RWPE1 (cell line): ENCODE data around the gene WNT3A.

Source experiments
- CTCF ChIA-PET: fragments of 350-600 bp; sonication (Branson Sonifier 250); formaldehyde crosslinking; extraction: SDS; loops from one replicate; lab custom pipeline; 2021; lab: Yijun Ruan, JAX
- POLR2A ChIA-PET: fragments of 400-600 bp; formaldehyde crosslinking; extraction: SDS; loops from one replicate; lab custom pipeline; 2020; ENCODE audit warnings: antibody characterized with exemption; ENCODE audit not compliant: low non-redundant PET; lab: Yijun Ruan, JAX
- DNase-seq: peaks from one replicate; pipeline ENCODE4 v3.0.0; 2012; ENCODE audit warnings: low spot score
- H3K27ac ChIP-seq: fragments of 450-650 bp; 2 replicates; pipeline ENCODE4 v1.5.1; 2017
- CTCF ChIP-seq: fragments of 450-650 bp; conservative IDR thresholded peaks from 2 replicates; pipeline ENCODE4 v1.5.1; 2017; ENCODE audit warnings: low read depth, mild to moderate bottlenecking

WNT3A gene

DNA sequence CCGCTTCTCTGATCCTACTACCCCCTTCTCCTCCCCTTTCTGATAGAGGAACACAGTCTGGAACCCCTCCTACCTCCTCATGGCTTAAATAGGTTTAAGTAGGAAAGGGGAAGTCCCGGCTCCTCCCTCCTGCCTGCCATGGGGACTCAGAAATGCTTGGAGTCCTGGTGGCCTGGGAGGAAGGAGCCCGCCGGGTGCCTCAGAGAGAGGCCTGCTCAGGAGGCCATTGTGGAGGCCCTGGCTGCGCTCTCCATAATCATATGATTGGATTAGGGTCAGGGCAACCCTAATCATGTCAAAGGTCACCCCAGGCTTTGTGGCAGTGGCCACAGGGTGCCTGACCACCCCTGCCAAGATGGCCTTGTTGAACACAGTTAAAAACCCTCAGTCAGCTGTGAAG, 29.0 kb downstream of the WNT3A start:
- DNase-seq = no peak
- no peak for TF ChIP-seq CTCF
- H3K27ac ChIP-seq = no peak overlapping the region
- ChIA-PET CTCF (no interaction called here), POLR2A (no interaction called here)

DNA sequence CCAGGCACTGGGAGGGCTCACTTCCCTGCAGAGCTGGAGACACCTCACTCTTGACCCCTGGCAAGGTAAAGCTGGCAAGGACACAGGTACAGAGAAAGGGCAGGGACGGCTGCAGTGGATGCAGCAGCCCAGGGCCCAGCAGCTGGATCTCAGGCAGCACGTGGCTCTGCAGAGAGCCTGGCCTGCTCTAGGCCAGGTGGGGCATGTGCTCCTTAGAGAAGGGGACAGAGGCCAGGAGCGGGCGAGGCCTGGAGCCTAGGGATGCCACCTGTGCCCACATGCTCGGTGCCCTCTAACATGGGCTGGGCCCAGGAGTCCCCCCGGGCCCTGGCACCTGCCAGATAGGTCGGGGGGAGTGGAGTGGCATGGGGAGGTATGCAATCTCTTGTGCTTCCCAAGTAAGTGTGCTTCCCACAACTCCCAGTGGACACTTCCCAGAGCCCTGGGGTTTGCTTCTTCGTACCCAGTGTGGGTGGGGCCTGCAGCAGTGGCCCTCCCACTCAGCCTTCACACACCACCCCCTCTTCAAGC, 30.0 kb downstream of the WNT3A start:
- CTCF ChIA-PET = no interaction called here

GRCh38 chr1:228037401-228038386, 30.9 kb downstream of the WNT3A start:
- POLR2A ChIA-PET = no interaction called here
- DNase-seq = peak; percentile 56
- TF ChIP-seq CTCF = no peak
- H3K27ac ChIP-seq = no peak overlapping the region
- CTCF ChIA-PET = no interaction called here

More for the DNA sequence above, 30.0 kb downstream of the WNT3A start:
- no peak for TF ChIP-seq CTCF
- POLR2A ChIA-PET = no interaction called here
- no peak overlapping the region for H3K27ac ChIP-seq
- DNase-seq = no peak

- ChIA-PET POLR2A (no interaction called here), CTCF (no interaction called here)
- no peak for DNase-seq
- H3K27ac ChIP-seq = no peak overlapping the region
- no peak for TF ChIP-seq CTCF
Observed at GRCh38 chr1:228038387-228039005, 31.7 kb downstream of the WNT3A start.

GRCh38 chr1:228039006-228039903, 32.5 kb downstream of the WNT3A start:
- TF ChIP-seq CTCF = no peak
- DNase-seq = no peak
- POLR2A ChIA-PET = no interaction called here

DNA sequence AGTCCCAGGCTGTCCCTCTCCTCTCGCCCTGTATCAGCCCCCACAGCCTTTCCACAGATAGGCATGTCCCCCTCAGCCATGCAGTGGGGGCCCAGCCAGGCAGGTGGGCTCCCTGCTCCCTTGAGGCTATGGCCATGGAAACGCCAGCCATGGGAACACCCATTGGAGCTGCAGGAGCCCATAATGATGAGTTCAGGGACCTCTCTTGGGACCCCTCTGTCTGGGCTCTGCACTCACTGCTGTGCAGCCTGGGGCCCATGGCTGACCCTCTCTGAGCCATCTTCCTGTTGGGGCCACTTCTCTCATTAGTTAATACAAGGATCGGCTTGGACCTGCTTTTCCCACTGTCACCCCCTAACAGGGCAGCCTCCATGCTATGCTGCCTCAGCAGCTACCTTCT, 33.2 kb downstream of the WNT3A start:
- H3K27ac ChIP-seq = no peak overlapping the region
- CTCF ChIA-PET = no interaction called here
- TF ChIP-seq CTCF = no peak
- POLR2A ChIA-PET = no interaction called here
- no peak for DNase-seq

More at GRCh38 chr1:228039006-228039903, 32.5 kb downstream of the WNT3A start:
- CTCF ChIA-PET = no interaction called here
- no peak overlapping the region for H3K27ac ChIP-seq
